ENCODE results near the gene FAHD2B.
"Not testable (repeated sequence)": the region's sequence is repeated elsewhere in the genome, so short reads cannot be mapped to it uniquely, and the experiment has no call there.

FAHD2B gene

GRCh38 chr2:97067279-97068004 is 27.2 kb downstream of the FAHD2B start:
- no peak for DNase-seq

GRCh38 chr2:97066030-97066429 is 28.7 kb downstream of the FAHD2B start:
- DNase-seq, result not testable (repeated sequence)

- DNase-seq, result not testable (repeated sequence)
These were observed 32.7 kb downstream of the FAHD2B start for GRCh38 chr2:97062020-97062419.

- not testable (repeated sequence) for DNase-seq
These were observed 34.9 kb downstream of the FAHD2B start for GRCh38 chr2:97059782-97060181.

GRCh38 chr2:97056150-97056549 is 38.5 kb downstream of the FAHD2B start:
- not testable (repeated sequence) for DNase-seq

- not testable (repeated sequence) for DNase-seq
These were observed 44.6 kb downstream of the FAHD2B start for GRCh38 chr2:97050032-97050431.

- DNase-seq, result not testable (repeated sequence)
These were observed 46.2 kb downstream of the FAHD2B start for GRCh38 chr2:97048448-97048847.

GRCh38 chr2:97046676-97047075 is 48.0 kb downstream of the FAHD2B start:
- not testable (repeated sequence) for DNase-seq

- not testable (repeated sequence) for DNase-seq
These were observed 48.7 kb downstream of the FAHD2B start for GRCh38 chr2:97045895-97046499.

All from CD4-positive, alpha-beta T cell treated with Interleukin-6 for 4 hours (primary cell).